Neural cell (in vitro differentiated cells): ENCODE results near the gene BLMH. TPM values are rescaled to one million over a fixed set of nuclear protein-coding genes. Genes with fewer than 3 reads are reported as not detected.

Source experiments
- H2AFZ ChIP-seq: fragments of 200-600, 300-800 bp; sonication (generic), shearing (Covaris generic); 2 replicates; pipeline ENCODE4 v1.6.0; 2014; ENCODE audit warnings: low read depth, mild to moderate bottlenecking, antibody characterized with exemption, low read length, moderate library complexity
- H3F3A ChIP-seq: fragments of 200-600 bp; shearing (Covaris generic); 2 replicates; pipeline ENCODE4 v1.6.1; 2016; ENCODE audit warnings: mild to moderate bottlenecking, moderate library complexity, mixed read lengths, antibody characterized with exemption, low read length; ENCODE audit not compliant: insufficient read depth, poor library complexity, severe bottlenecking
- H3K27ac ChIP-seq: fragments of 200-600, 300-800 bp; sonication (generic), shearing (Covaris generic); 2 replicates; pipeline ENCODE4 v1.5.1; 2014; ENCODE audit warnings: mild to moderate bottlenecking, low read length, moderate library complexity
- H3K27me3 ChIP-seq: fragments of 300-800, 200-600 bp; sonication (generic), shearing (Covaris generic); 2 replicates; pipeline ENCODE4 v1.6.0; 2014; ENCODE audit warnings: mild to moderate bottlenecking, low read depth, low read length, moderate library complexity; ENCODE audit not compliant: insufficient read depth
- H3K36me3 ChIP-seq: fragments of 300-800, 200-600 bp; sonication (generic), shearing (Covaris generic); 2 replicates; pipeline ENCODE4 v1.5.1; 2014; ENCODE audit warnings: mild to moderate bottlenecking, antibody characterized with exemption, low read length, moderate library complexity; ENCODE audit not compliant: insufficient read depth
- H3K4me2 ChIP-seq: fragments of 300-800, 200-600 bp; sonication (generic), shearing (Covaris generic); 2 replicates; pipeline ENCODE4 v1.6.0; 2014; ENCODE audit warnings: mild to moderate bottlenecking, low read length
- H3K4me3 ChIP-seq: fragments of 300-800, 200-600 bp; sonication (generic), shearing (Covaris generic); 2 replicates; pipeline ENCODE4 v1.5.1; 2014; ENCODE audit warnings: mild to moderate bottlenecking, low read length, moderate library complexity
- H3K79me2 ChIP-seq: fragments of 200-600 bp; shearing (Covaris generic); replicated peaks from 2 replicates; pipeline ENCODE4 v1.6.0; 2014; ENCODE audit warnings: mild to moderate bottlenecking, low read length, moderate library complexity; ENCODE audit not compliant: insufficient read depth
- H3K9ac ChIP-seq: fragments of 300-800, 200-600 bp; sonication (generic), shearing (Covaris generic); 2 replicates; pipeline ENCODE4 v1.6.1; 2016; ENCODE audit warnings: mild to moderate bottlenecking, low read length, mixed read lengths
- H3K9me2 ChIP-seq: fragments of 200-600 bp; shearing (Covaris generic); 2 replicates; pipeline ENCODE4 v1.6.1; 2016; ENCODE audit warnings: mild to moderate bottlenecking, low read length, mixed read lengths; ENCODE audit not compliant: insufficient read depth
- H3K9me3 ChIP-seq: fragments of 200-600, 300-800 bp; sonication (generic), shearing (Covaris generic); 2 replicates; pipeline ENCODE4 v1.6.1; 2016; ENCODE audit warnings: mild to moderate bottlenecking, mixed run types, low read length, moderate library complexity, mixed read lengths
- H4K20me1 ChIP-seq: fragments of 200-600 bp; shearing (Covaris generic); 2 replicates; pipeline ENCODE4 v1.6.1; 2016; ENCODE audit warnings: mild to moderate bottlenecking, mixed run types; ENCODE audit not compliant: insufficient read depth
- CTCF ChIP-seq: fragments of 450-650 bp; IDR thresholded peaks from 2 replicates; pipeline ENCODE4 v1.5.1; 2014; ENCODE audit warnings: antibody characterized with exemption, mild to moderate bottlenecking, moderate library complexity; ENCODE audit not compliant: poor library complexity, severe bottlenecking
- EP300 ChIP-seq: fragments of 450-650 bp; conservative IDR thresholded peaks from 2 replicates; pipeline ENCODE4 v1.6.1; 2014; ENCODE audit warnings: antibody characterized with exemption, mild to moderate bottlenecking, moderate library complexity; ENCODE audit not compliant: poor library complexity, severe bottlenecking
- EZH2 ChIP-seq: fragments of 200-600, 300-800 bp; shearing (Covaris generic), sonication (generic); IDR thresholded peaks from 2 replicates; pipeline ENCODE4 v1.6.1; 2014; ENCODE audit warnings: antibody characterized with exemption, low read length, borderline replicate concordance, mild to moderate bottlenecking; ENCODE audit not compliant: insufficient read depth, poor library complexity, severe bottlenecking
- MXI1 ChIP-seq: fragments of 450-650 bp; conservative IDR thresholded peaks from 2 replicates; pipeline ENCODE4 v1.6.1; 2014; ENCODE audit warnings: antibody characterized with exemption, mild to moderate bottlenecking; ENCODE audit not compliant: poor library complexity, severe bottlenecking
- POLR2AphosphoS5 ChIP-seq: IDR thresholded peaks from 2 replicates; pipeline ENCODE4 v1.6.1; 2012
- RAD21 ChIP-seq: fragments of 450-650 bp; conservative IDR thresholded peaks from 2 replicates; pipeline ENCODE4 v1.6.1; 2014; ENCODE audit warnings: antibody characterized with exemption, mild to moderate bottlenecking, moderate library complexity
- SMC3 ChIP-seq: fragments of 450-650 bp; conservative IDR thresholded peaks from 2 replicates; pipeline ENCODE4 v1.6.1; 2014; ENCODE audit warnings: antibody characterized with exemption, mild to moderate bottlenecking, moderate library complexity; ENCODE audit not compliant: poor library complexity
- polyA plus RNA-seq: library from polyadenylated mRNA; depleted of rRNA; stranded (reverse); fragments of >200 nt; gene quantifications from 2 replicates; pipeline ENCODE4 v1.2.3, GENCODE V29; 2014
- TF ChIP-seq, protein P1 (sequence below): IDR thresholded peaks from 2 replicates; pipeline ENCODE4 v1.6.1; 2012; ENCODE audit warnings: borderline replicate concordance

The BLMH gene
- polyA plus RNA-seq, 1 donor from 2014 or later: 44.3 TPM

DNA sequence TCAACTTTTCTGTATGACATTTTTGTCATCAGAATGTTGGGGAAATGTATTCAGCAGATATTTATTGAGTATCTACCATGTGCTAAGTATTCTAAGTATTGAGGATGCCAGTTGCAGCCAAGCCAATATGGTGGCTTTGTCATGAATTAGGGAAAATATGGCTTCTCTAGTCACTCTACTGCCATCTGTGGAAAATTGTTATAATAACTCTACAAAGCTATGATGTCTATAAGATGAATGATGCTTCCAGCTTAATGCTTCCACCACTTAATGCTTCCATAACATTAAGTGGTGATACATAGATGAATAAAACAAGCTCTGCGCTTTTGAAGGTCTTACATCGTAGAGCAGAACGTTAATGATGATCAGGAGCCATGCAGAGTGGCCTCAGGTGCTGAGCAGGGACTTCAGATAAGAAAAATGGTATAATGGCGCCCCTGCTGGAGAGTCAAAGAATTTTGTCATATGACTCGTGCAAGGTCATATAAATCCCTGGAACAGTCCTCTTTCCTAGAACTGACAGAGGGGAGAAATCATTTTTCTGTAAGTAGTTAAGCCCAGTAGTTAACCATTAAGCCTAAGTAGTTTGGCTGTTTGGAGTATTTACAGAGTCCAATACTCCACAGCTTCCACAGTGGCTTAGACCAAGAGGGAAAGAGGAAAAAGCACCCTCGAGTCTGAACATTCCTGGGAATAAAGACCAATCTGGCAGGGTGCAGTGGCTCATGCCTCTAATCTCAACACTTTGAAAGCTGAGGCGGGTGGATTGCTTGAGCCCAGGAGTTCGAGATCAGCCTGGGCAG lies 44.8 kb upstream of the BLMH start:
- Histone ChIP-seq H4K20me1 (no peaks in the 10 kb centered on the region), H3K9me2 (no peaks in the 10 kb centered on the region), H3K4me2 (no peak overlapping the region), H3K27ac (no peak overlapping the region), H3K27me3 (no peaks in the 10 kb centered on the region), H3K36me3 (no peaks in the 10 kb centered on the region), H3F3A (no peaks in the 10 kb centered on the region), H3K4me3 (no peak overlapping the region), H3K79me2 (no peaks in the 10 kb centered on the region), H3K9me3 (no peaks in the 10 kb centered on the region), H3K9ac (no peak overlapping the region), H2AFZ (no peak overlapping the region)
- TF ChIP-seq MXI1 (no peak), SMC3 (no peak), EP300 (no peak), EZH2 (no peak), CTCF (peak; percentile 56), POLR2AphosphoS5 (no peak), RAD21 (peak; percentile 27)
- TF ChIP-seq, protein P1, sequence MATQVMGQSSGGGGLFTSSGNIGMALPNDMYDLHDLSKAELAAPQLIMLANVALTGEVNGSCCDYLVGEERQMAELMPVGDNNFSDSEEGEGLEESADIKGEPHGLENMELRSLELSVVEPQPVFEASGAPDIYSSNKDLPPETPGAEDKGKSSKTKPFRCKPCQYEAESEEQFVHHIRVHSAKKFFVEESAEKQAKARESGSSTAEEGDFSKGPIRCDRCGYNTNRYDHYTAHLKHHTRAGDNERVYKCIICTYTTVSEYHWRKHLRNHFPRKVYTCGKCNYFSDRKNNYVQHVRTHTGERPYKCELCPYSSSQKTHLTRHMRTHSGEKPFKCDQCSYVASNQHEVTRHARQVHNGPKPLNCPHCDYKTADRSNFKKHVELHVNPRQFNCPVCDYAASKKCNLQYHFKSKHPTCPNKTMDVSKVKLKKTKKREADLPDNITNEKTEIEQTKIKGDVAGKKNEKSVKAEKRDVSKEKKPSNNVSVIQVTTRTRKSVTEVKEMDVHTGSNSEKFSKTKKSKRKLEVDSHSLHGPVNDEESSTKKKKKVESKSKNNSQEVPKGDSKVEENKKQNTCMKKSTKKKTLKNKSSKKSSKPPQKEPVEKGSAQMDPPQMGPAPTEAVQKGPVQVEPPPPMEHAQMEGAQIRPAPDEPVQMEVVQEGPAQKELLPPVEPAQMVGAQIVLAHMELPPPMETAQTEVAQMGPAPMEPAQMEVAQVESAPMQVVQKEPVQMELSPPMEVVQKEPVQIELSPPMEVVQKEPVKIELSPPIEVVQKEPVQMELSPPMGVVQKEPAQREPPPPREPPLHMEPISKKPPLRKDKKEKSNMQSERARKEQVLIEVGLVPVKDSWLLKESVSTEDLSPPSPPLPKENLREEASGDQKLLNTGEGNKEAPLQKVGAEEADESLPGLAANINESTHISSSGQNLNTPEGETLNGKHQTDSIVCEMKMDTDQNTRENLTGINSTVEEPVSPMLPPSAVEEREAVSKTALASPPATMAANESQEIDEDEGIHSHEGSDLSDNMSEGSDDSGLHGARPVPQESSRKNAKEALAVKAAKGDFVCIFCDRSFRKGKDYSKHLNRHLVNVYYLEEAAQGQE: no peak

GRCh38 chr17:30334421-30334820 lies 42.7 kb upstream of the BLMH start:
- H4K20me1 ChIP-seq: no peaks in the 10 kb centered on the region
- H3K27me3 ChIP-seq: no peaks in the 10 kb centered on the region
- no peak overlapping the region for H3K9ac ChIP-seq
- H2AFZ ChIP-seq: no peak overlapping the region
- H3K27ac ChIP-seq: no peak overlapping the region
- H3K79me2 ChIP-seq: no peaks in the 10 kb centered on the region
- H3K9me2 ChIP-seq: no peaks in the 10 kb centered on the region
- no peaks in the 10 kb centered on the region for H3F3A ChIP-seq
- H3K4me3 ChIP-seq: no peak overlapping the region
- no peaks in the 10 kb centered on the region for H3K9me3 ChIP-seq
- H3K36me3 ChIP-seq: no peaks in the 10 kb centered on the region
- TF ChIP-seq, protein P1: no peak
- TF ChIP-seq POLR2AphosphoS5: no peak
- H3K4me2 ChIP-seq: no peak overlapping the region
